Esophagus squamous epithelium (tissue), 5 donors: ENCODE results near the gene BMP2K. TPM values are rescaled to one million over a fixed set of nuclear protein-coding genes. Genes with fewer than 3 reads are reported as not detected.

Experiments used
- DNase-seq: peaks from one replicate; lab custom pipeline; 2025; lab: John Stamatoyannopoulos, UW
- H3K27ac ChIP-seq, 4 donors: fragments of 200-600 bp; sonication (generic); one replicate each; pipeline ENCODE4 v1.5.1; 2016 to 2019; ENCODE audit warnings: mild to moderate bottlenecking in 1 of 4
- H3K27me3 ChIP-seq, 4 donors: fragments of 200-600 bp; sonication (generic); 1 replicate in 3 of 4; 2 replicates in 1 of 4; pipeline versions ENCODE4 v1.5.1 to v1.6.0; 2017 to 2021; ENCODE audit warnings: antibody characterized with exemption in 1 of 4
- H3K36me3 ChIP-seq, 3 donors: fragments of 200-600 bp; sonication (generic); one replicate each; pipeline ENCODE4 v1.5.1; 2016 to 2019
- H3K4me1 ChIP-seq, 3 donors: fragments of 200-600 bp; sonication (generic); one replicate each; pipeline ENCODE4 v1.5.1; 2017 to 2019
- H3K4me3 ChIP-seq, 4 donors: fragments of 200-600 bp; sonication (generic); 1 replicate in 3 of 4; 2 replicates in 1 of 4; pipeline ENCODE4 v1.5.1; 2016 to 2019; ENCODE audit warnings: mild to moderate bottlenecking in 2 of 4, moderate library complexity in 1 of 4
- H3K9me3 ChIP-seq, 3 donors: fragments of 200-600 bp; sonication (generic); one replicate each; pipeline ENCODE4 v1.5.1; 2016 to 2019
- CTCF ChIP-seq, 6 experiments: fragments of 450-650 bp in 4 of 6; fragments of 200-600 bp in 2 of 6; sonication (generic) in 2 of 6; IDR thresholded peaks; one replicate each; pipeline ENCODE4 v1.5.1; 2016 to 2019; ENCODE audit warnings: antibody characterized with exemption in 6 of 6, mild to moderate bottlenecking in 4 of 6, moderate library complexity in 4 of 6
- POLR2A ChIP-seq, 4 donors: fragments of 450-650 bp; IDR thresholded peaks; one replicate each; pipeline ENCODE4 v1.6.1; 2017; ENCODE audit warnings: antibody characterized with exemption in 4 of 4, mild to moderate bottlenecking in 4 of 4, moderate library complexity in 3 of 4
- WGBS, 2 donors: methylation state at CpG; one replicate each; pipeline ENCODE4 v1.1.5; 2018; 5-methylcytosine and 5-hydroxymethylcytosine counted together
- intact Hi-C: fragments of 100-400 bp; cut with DNase I; formaldehyde crosslinking; loops from one replicate; pipeline ENCODE4 v1.15.0; 2022
- small RNA-seq, 4 donors: library from RNA; depleted of rRNA; stranded (forward); fragments of <200 nt; gene quantifications; one replicate each; pipeline ENCODE3, GENCODE V24; 2016
- total RNA-seq, 4 donors: library from RNA; depleted of rRNA; stranded (reverse); fragments of >200 nt; gene quantifications; one replicate each; pipeline ENCODE4 v1.1.0, GENCODE V29; 2016
- donor health status: DM: yes; HTN: yes; CAD: no.

BMP2K gene
- total RNA-seq, 4 donors from 2014 or later, result 27.4 to 47.3 (median 33.7) TPM

DNA sequence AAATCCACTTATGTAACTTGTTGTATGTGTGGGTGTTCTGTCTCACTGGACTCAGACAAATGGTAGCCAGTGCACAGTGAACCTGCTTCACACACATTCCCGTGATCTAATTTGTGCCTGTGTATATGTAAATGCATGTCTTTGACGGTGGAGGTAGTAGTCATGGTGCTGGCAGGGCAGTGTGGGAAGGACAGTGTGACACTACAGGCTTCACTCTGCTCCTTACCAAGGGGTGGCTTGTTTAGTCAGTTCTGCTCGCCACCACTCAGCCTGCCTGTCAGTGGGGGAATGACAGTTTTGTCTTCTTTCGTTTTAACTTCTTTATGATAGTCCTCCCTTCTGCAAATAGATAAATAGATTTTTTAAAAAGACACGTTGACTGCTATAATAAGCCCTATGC, 180.8 kb downstream of the BMP2K start:
- Histone ChIP-seq H3K27ac (no peak overlapping the region), H3K9me3 (no peaks in the 10 kb centered on the region), H3K4me1 (no peaks in the 10 kb centered on the region), H3K4me3 (no peak overlapping the region), H3K36me3 (no peaks in the 10 kb centered on the region), H3K27me3 (no peaks in the 10 kb centered on the region)
- WGBS, 2 donors, result 87 to 91% methylated on average over 5 of the region's 5 CpGs
- DNase-seq, result no peak
- intact Hi-C loops, result no loop called here
- TF ChIP-seq POLR2A (IDR thresholded peaks at IDR 0.05) (no peak), CTCF (IDR thresholded peaks at IDR 0.05) (no peak)

GRCh38 chr4:78960926-78961325, 184.8 kb downstream of the BMP2K start:
- no peaks in the 10 kb centered on the region for H3K9me3 ChIP-seq
- no peaks in the 10 kb centered on the region for H3K36me3 ChIP-seq
- intact Hi-C loops, result no loop called here
- no peaks in the 10 kb centered on the region for H3K4me1 ChIP-seq
- H3K27me3 ChIP-seq, result no peaks in the 10 kb centered on the region
- TF ChIP-seq POLR2A (IDR thresholded peaks at IDR 0.05) (no peak), CTCF (IDR thresholded peaks at IDR 0.05) (no peak)
- no peak overlapping the region for H3K27ac ChIP-seq
- no peak for DNase-seq
- 78 to 82% methylated on average over 2 to 3 of the region's 3 CpGs for WGBS, 2 donors
- no peak overlapping the region for H3K4me3 ChIP-seq

Small RNA genes lying within 50 kb of the gene (small RNA-seq; reads per million reads assigned to genes)
- gene AC098818.1 (0 reads per million in 4 donors), gene MIR5096 (0 reads per million in 4 donors), gene RN7SL127P (0 reads per million in 4 donors)

Other genes starting within 250 kb of the BMP2K start
- 10 to 100 TPM; 45.7 to 84.9 (median 61.1) TPM for gene ANXA3, start 224.6 kb upstream of the BMP2K start, total RNA-seq
- 10 to 100 TPM in 1 of 4 donors, 1 to 10 TPM in 3; 9.4 to 18.9 (median 9.7) TPM for gene PAQR3, start 163.1 kb downstream of the BMP2K start, total RNA-seq